ENCODE measurements around the gene ATP2C2.
"Not testable (repeated sequence)": the region's sequence is repeated elsewhere in the genome, so short reads cannot be mapped to it uniquely, and the experiment has no call there.

DNA sequence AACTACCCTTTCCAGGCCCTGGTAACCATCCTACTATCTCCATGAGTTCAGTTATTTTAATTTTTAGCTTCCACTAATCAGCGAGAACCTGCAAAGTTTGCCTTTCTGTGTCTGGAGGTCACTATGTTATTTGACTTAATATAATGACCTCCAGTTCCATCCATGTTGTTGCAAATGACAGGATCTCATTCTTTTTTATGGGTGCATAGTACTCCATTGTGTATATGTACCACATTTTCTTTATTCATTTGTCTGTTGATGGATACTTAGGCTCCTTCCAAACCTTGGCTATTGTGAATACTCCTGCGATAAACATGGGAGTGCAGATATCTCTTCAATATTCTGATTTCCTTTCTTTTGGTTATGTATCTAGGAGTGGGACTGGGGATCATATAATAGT, 31.6 kb downstream of the ATP2C2 start:
- TF ChIP-seq POLR2AphosphoS5 (IDR thresholded peaks at IDR 0.05; ENCODE audit: low read depth, low read length), result not testable (repeated sequence)
- TF ChIP-seq, protein P1, sequence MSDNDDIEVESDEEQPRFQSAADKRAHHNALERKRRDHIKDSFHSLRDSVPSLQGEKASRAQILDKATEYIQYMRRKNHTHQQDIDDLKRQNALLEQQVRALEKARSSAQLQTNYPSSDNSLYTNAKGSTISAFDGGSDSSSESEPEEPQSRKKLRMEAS (IDR thresholded peaks at IDR 0.05; ENCODE audit: low read depth), result not testable (repeated sequence)

All from SK-N-SH (cell line).